ENCODE results near the gene PCP2.

Gene PCP2

GRCh38 chr19:7598180-7598579, 35.3 kb downstream of the PCP2 start:
- in situ Hi-C loops (cut with MboI; ENCODE audit: low sequenced_read_pairs), result no loop called here
- Histone ChIP-seq H3K27me3 (ENCODE audit: low read depth) (no peaks in the 10 kb centered on the region), H3K4me3 (no peak overlapping the region), H3K9me3 (no peaks in the 10 kb centered on the region), H3K36me3 (replicated peaks) (no peaks in the 10 kb centered on the region), H3K4me1 (no peaks in the 10 kb centered on the region; the same call in 1 of the 2 replicates)
- no peak for DNase-seq (ENCODE audit: low spot score in 2 of 2)

GRCh38 chr19:7597689-7598088, 35.8 kb downstream of the PCP2 start:
- Histone ChIP-seq H3K4me3 (no peak overlapping the region), H3K36me3 (replicated peaks) (no peaks in the 10 kb centered on the region), H3K4me1 (no peaks in the 10 kb centered on the region; the same call in 1 of the 2 replicates), H3K27me3 (ENCODE audit: low read depth) (no peaks in the 10 kb centered on the region), H3K9me3 (no peaks in the 10 kb centered on the region)
- in situ Hi-C loops (cut with MboI; ENCODE audit: low sequenced_read_pairs), result no loop called here
- DNase-seq (ENCODE audit: low spot score in 2 of 2), result no peak

- H3K36me3 ChIP-seq (replicated peaks), result no peaks in the 10 kb centered on the region
- in situ Hi-C loops (cut with MboI; ENCODE audit: low sequenced_read_pairs), result no loop called here
- no peak for DNase-seq (ENCODE audit: low spot score in 2 of 2)
- no peaks in the 10 kb centered on the region for H3K27me3 ChIP-seq (ENCODE audit: low read depth)
- no peaks in the 10 kb centered on the region for H3K9me3 ChIP-seq
- peak overlapping the region; percentile 44 for H3K4me3 ChIP-seq
- H3K4me1 ChIP-seq, result no peaks in the 10 kb centered on the region; the same call in 1 of the 2 replicates
Measured at GRCh38 chr19:7596211-7596937, 37.1 kb downstream of the PCP2 start.

GRCh38 chr19:7595466-7596133, 37.9 kb downstream of the PCP2 start, which contains the start of gene CAMSAP3:
CAMSAP3 (plus strand) TSS chr19:7595863; CDS start chr19:7596003, 140 bp downstream.
- no peaks in the 10 kb centered on the region for H3K36me3 ChIP-seq (replicated peaks)
- H3K27me3 ChIP-seq (ENCODE audit: low read depth), result no peaks in the 10 kb centered on the region
- in situ Hi-C loops (cut with MboI; ENCODE audit: low sequenced_read_pairs), result no loop called here
- peak within 1 kb of the TSS; percentile 44 for H3K4me3 ChIP-seq
- H3K4me1 ChIP-seq, result no peaks in the 10 kb centered on the region; the same call in 1 of the 2 replicates
- DNase-seq (ENCODE audit: low spot score in 2 of 2), result peak; percentile 68 to 91
- H3K9me3 ChIP-seq, result no peaks in the 10 kb centered on the region

GRCh38 chr19:7590256-7590655, 43.3 kb downstream of the PCP2 start:
- DNase-seq (ENCODE audit: low spot score in 2 of 2), result no peak
- in situ Hi-C loops (cut with MboI; ENCODE audit: low sequenced_read_pairs), result no loop called here
- no peaks in the 10 kb centered on the region for H3K9me3 ChIP-seq
- H3K36me3 ChIP-seq (replicated peaks), result no peaks in the 10 kb centered on the region
- no peaks in the 10 kb centered on the region for H3K4me1 ChIP-seq
- 0 out of 2 replicates have a peak, but pooled peaks cover 2% of the 10 kb centered on the region for H3K27me3 ChIP-seq (ENCODE audit: low read depth)
- H3K4me3 ChIP-seq, result no peak overlapping the region

GRCh38 chr19:7589822-7590221, 43.7 kb downstream of the PCP2 start:
- DNase-seq (ENCODE audit: low spot score in 2 of 2), result no peak
- no peaks in the 10 kb centered on the region for H3K9me3 ChIP-seq
- H3K4me3 ChIP-seq, result no peak overlapping the region
- in situ Hi-C loops (cut with MboI; ENCODE audit: low sequenced_read_pairs), result no loop called here
- 0 out of 2 replicates have a peak, but pooled peaks cover 2% of the 10 kb centered on the region for H3K27me3 ChIP-seq (ENCODE audit: low read depth)
- H3K36me3 ChIP-seq (replicated peaks), result no peaks in the 10 kb centered on the region
- H3K4me1 ChIP-seq, result no peaks in the 10 kb centered on the region

GRCh38 chr19:7582446-7582845, 51.1 kb downstream of the PCP2 start:
- H3K9me3 ChIP-seq, result no peaks in the 10 kb centered on the region
- DNase-seq (ENCODE audit: low spot score in 2 of 2), result no peak
- H3K4me1 ChIP-seq, result no peaks in the 10 kb centered on the region
- H3K27me3 ChIP-seq (ENCODE audit: low read depth), result peaks cover 23% of the 10 kb centered on the region; the same call in 1 of the 2 replicates
- H3K4me3 ChIP-seq, result no peak overlapping the region
- in situ Hi-C loops (cut with MboI; ENCODE audit: low sequenced_read_pairs), result no loop called here
- H3K36me3 ChIP-seq (replicated peaks), result no peaks in the 10 kb centered on the region

Data from HAP-1 (cell line).